ENCODE data around the gene CDH3. TPM values are rescaled to one million over a fixed set of nuclear protein-coding genes. Genes with fewer than 3 reads are reported as not detected.

CDH3 gene
- total RNA-seq, 1 experiment from 2014 or later = not detected

- Histone ChIP-seq H3K27ac (ENCODE audit: low read depth, low read length, poor library complexity, severe bottlenecking) (no peak overlapping the region), H3K4me3 (ENCODE audit: low read depth, low read length, poor library complexity, severe bottlenecking) (no peak overlapping the region), H3K4me1 (ENCODE audit: insufficient read depth, low read length, poor library complexity, severe bottlenecking) (peaks cover 7% of the 10 kb centered on the region), H3K9me3 (ENCODE audit: low read depth, low read length, poor library complexity, severe bottlenecking) (no peaks in the 10 kb centered on the region), H3K27me3 (replicated peaks; ENCODE audit: insufficient read depth, low read depth, low read length, poor library complexity) (peaks cover 19% of the 10 kb centered on the region), H3K36me3 (ENCODE audit: insufficient read depth, low read length, poor library complexity, severe bottlenecking) (no peaks in the 10 kb centered on the region)
- intact Hi-C loops (cut with micrococcal nuclease; ENCODE audit: unreplicated experiment) = no loop called here
- TF ChIP-seq EZH2 (IDR thresholded peaks at IDR 0.05; ENCODE audit: borderline replicate concordance, low read depth, low read length, poor library complexity, severe bottlenecking) (no peak), CTCF (conservative IDR thresholded peaks at IDR 0.05; ENCODE audit: low read depth, low read length) (no peak)
- BruUV-seq (replicated peaks) = no TSS peak
- CTCF ChIA-PET = no interaction called here
- POLR2A ChIA-PET (ENCODE audit: low non-redundant PET) = no interaction called here
- DNase-seq (ENCODE audit: low spot score) = no peak
Observed at GRCh38 chr16:68732741-68733399, 87.8 kb downstream of the CDH3 start.

- Histone ChIP-seq H3K4me1 (ENCODE audit: insufficient read depth, low read length, poor library complexity, severe bottlenecking) (peaks cover 7% of the 10 kb centered on the region), H3K9me3 (ENCODE audit: low read depth, low read length, poor library complexity, severe bottlenecking) (no peaks in the 10 kb centered on the region), H3K36me3 (ENCODE audit: insufficient read depth, low read length, poor library complexity, severe bottlenecking) (no peaks in the 10 kb centered on the region), H3K27ac (ENCODE audit: low read depth, low read length, poor library complexity, severe bottlenecking) (no peak overlapping the region), H3K27me3 (replicated peaks; ENCODE audit: insufficient read depth, low read depth, low read length, poor library complexity) (peaks cover 26% of the 10 kb centered on the region), H3K4me3 (ENCODE audit: low read depth, low read length, poor library complexity, severe bottlenecking) (no peak overlapping the region)
- CTCF ChIA-PET = no interaction called here
- TF ChIP-seq EZH2 (IDR thresholded peaks at IDR 0.05; ENCODE audit: borderline replicate concordance, low read depth, low read length, poor library complexity, severe bottlenecking) = no peak
- no peak for TF ChIP-seq CTCF (conservative IDR thresholded peaks at IDR 0.05; ENCODE audit: low read depth, low read length)
- POLR2A ChIA-PET (ENCODE audit: low non-redundant PET) = no interaction called here
- BruUV-seq (replicated peaks) = no TSS peak
- no peak for DNase-seq (ENCODE audit: low spot score)
- intact Hi-C loops (cut with micrococcal nuclease; ENCODE audit: unreplicated experiment) = no loop called here
Observed at GRCh38 chr16:68733570-68733969, 88.5 kb downstream of the CDH3 start.

GRCh38 chr16:68734782-68735181 is 89.7 kb downstream of the CDH3 start:
- CTCF ChIA-PET = no interaction called here
- H3K27me3 ChIP-seq (replicated peaks; ENCODE audit: insufficient read depth, low read depth, low read length, poor library complexity) = peaks cover 27% of the 10 kb centered on the region
- intact Hi-C loops (cut with micrococcal nuclease; ENCODE audit: unreplicated experiment) = no loop called here
- H3K27ac ChIP-seq (ENCODE audit: low read depth, low read length, poor library complexity, severe bottlenecking) = no peak overlapping the region
- no peak overlapping the region for H3K4me3 ChIP-seq (ENCODE audit: low read depth, low read length, poor library complexity, severe bottlenecking)
- peaks cover 7% of the 10 kb centered on the region for H3K4me1 ChIP-seq (ENCODE audit: insufficient read depth, low read length, poor library complexity, severe bottlenecking)
- TF ChIP-seq EZH2 (IDR thresholded peaks at IDR 0.05; ENCODE audit: borderline replicate concordance, low read depth, low read length, poor library complexity, severe bottlenecking) = no peak
- no peak for DNase-seq (ENCODE audit: low spot score)
- H3K36me3 ChIP-seq (ENCODE audit: insufficient read depth, low read length, poor library complexity, severe bottlenecking) = no peaks in the 10 kb centered on the region
- POLR2A ChIA-PET (ENCODE audit: low non-redundant PET) = no interaction called here
- no peaks in the 10 kb centered on the region for H3K9me3 ChIP-seq (ENCODE audit: low read depth, low read length, poor library complexity, severe bottlenecking)
- BruUV-seq (replicated peaks) = no TSS peak

GRCh38 chr16:68736561-68736960 is 91.5 kb downstream of the CDH3 start:
- H3K4me1 ChIP-seq (ENCODE audit: insufficient read depth, low read length, poor library complexity, severe bottlenecking) = peaks cover 7% of the 10 kb centered on the region
- H3K27me3 ChIP-seq (replicated peaks; ENCODE audit: insufficient read depth, low read depth, low read length, poor library complexity) = peaks cover 27% of the 10 kb centered on the region
- H3K4me3 ChIP-seq (ENCODE audit: low read depth, low read length, poor library complexity, severe bottlenecking) = no peak overlapping the region
- no peaks in the 10 kb centered on the region for H3K36me3 ChIP-seq (ENCODE audit: insufficient read depth, low read length, poor library complexity, severe bottlenecking)
- H3K9me3 ChIP-seq (ENCODE audit: low read depth, low read length, poor library complexity, severe bottlenecking) = no peaks in the 10 kb centered on the region
- intact Hi-C loops (cut with micrococcal nuclease; ENCODE audit: unreplicated experiment) = no loop called here
- ChIA-PET POLR2A (ENCODE audit: low non-redundant PET) (no interaction called here), CTCF (no interaction called here)
- no peak for TF ChIP-seq CTCF (conservative IDR thresholded peaks at IDR 0.05; ENCODE audit: low read depth, low read length)
- no peak for TF ChIP-seq EZH2 (IDR thresholded peaks at IDR 0.05; ENCODE audit: borderline replicate concordance, low read depth, low read length, poor library complexity, severe bottlenecking)
- BruUV-seq (replicated peaks) = no TSS peak
- no peak overlapping the region for H3K27ac ChIP-seq (ENCODE audit: low read depth, low read length, poor library complexity, severe bottlenecking)
- no peak for DNase-seq (ENCODE audit: low spot score)
